ENCODE results near the gene CEP20.

- TF ChIP-seq POLR2A (IDR thresholded peaks at IDR 0.05; ENCODE audit: low read length) (no peak), FOSL2 (IDR thresholded peaks at IDR 0.05) (no peak), FOSL2 (CRISPR knock-in tag; IDR thresholded peaks at IDR 0.05) (no peak), HES2 (IDR thresholded peaks at IDR 0.05) (no peak), JUN (IDR thresholded peaks at IDR 0.05) (no peak), CTCF (IDR thresholded peaks at IDR 0.05) (no peak), KDM1A (IDR thresholded peaks at IDR 0.05; ENCODE audit: low read depth) (no peak), REST (IDR thresholded peaks at IDR 0.05) (no peak), BCL3 (IDR thresholded peaks at IDR 0.05) (no peak), BHLHE40 (IDR thresholded peaks at IDR 0.05; ENCODE audit: low read depth, low read length) (no peak), MYC (IDR thresholded peaks at IDR 0.05; ENCODE audit: borderline replicate concordance, low read length) (no peak), SMC3 (IDR thresholded peaks at IDR 0.05) (no peak), RAD21 (conservative IDR thresholded peaks at IDR 0.05 in 1 of 2, IDR thresholded peaks at IDR 0.05 in 1 of 2) (no peak), RFX5 (IDR thresholded peaks at IDR 0.05) (no peak)
Observed at GRCh38 chr16:15832241-15832640, 56.2 kb downstream of the CEP20 start.

Data from A549 (cell line).